Left hindlimb (tissue), 1 donor: ENCODE results near the gene PGM2L1.
"Not testable (repeated sequence)": the region's sequence is repeated elsewhere in the genome, so short reads cannot be mapped to it uniquely, and the experiment has no call there.

Experiments used
- DNase-seq: peaks from one replicate; pipeline ENCODE4 v3.0.0-alpha.2; 2018

PGM2L1 gene

DNA sequence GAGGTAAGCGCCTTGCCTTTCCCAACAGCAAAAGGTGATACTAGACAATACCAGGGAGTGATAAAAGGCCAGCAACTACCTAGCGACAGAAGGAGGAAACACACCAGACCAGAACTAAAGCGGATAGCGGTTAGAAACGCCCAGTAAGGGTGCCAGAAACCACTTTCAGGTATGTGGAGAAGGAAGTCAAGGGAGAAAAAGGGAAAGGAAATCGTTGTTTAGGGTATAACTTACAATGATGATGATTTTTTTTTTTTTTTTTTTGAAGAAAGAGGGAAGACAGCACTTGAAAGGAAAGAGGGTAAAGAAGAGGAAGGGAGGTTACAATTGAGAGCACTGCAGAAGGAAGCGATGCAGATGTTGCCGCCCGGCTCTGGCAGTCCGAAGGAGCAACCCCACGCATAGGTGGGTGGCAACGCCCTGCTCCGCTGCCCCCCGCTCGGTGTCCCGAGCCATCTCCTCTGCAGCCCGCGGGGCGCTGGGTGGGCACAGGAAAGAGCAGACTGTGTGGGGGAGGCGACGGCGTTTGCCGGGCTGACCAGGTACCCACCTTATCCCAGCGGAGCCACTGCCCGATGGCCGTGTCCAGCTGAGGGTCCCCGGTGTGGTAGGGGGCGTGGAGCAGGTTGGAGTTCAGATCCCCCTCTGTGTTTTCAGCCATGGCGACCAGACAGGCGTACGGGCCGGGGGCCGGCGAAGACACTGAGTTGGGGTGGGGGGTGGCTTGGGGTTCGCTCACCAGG is 561 bp downstream of the PGM2L1 start:
- DNase-seq: no peak

GRCh38 chr11:74392256-74392655 is 6.0 kb downstream of the PGM2L1 start:
- no peak for DNase-seq

- DNase-seq: no peak
Measured at GRCh38 chr11:74391193-74391592, 7.0 kb downstream of the PGM2L1 start.

- DNase-seq: no peak
Measured at GRCh38 chr11:74390697-74391096, 7.5 kb downstream of the PGM2L1 start.

DNA sequence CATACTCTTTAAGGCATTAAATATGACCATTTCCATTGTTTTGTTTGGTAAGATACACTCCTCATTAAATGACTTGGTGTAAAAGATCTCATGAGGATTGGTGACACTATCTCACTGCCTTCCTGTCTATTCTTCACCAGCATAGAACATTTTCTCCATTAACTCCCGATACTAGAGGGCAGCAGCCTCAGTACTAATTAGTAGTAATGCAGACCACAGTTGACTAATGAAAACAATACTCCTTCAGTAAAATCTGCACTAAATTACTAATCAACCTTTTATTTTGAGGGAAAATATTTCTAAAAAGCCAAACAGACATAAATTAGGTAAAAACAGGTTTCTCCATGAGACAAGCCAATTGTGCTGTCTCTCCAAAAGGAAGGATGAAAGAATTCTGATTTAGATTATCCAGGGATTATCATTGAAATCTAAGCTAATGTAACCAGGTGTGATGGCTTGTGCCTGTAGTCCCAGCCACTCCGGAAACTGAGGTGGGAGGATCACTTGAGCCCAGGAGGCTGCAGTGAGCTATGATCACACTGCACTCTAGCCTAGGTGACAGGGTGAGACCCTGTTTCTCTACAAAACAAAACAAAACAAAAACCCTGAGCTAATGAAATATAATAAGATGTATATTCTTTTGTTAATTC is 9.4 kb downstream of the PGM2L1 start:
- no peak for DNase-seq

GRCh38 chr11:74384641-74385040 is 13.6 kb downstream of the PGM2L1 start:
- no peak for DNase-seq

- DNase-seq: no peak
Measured at GRCh38 chr11:74380746-74381439, 17.3 kb downstream of the PGM2L1 start.

GRCh38 chr11:74377689-74378088 is 20.5 kb downstream of the PGM2L1 start:
- no peak for DNase-seq

- no peak for DNase-seq
Measured at GRCh38 chr11:74373382-74373781, 24.9 kb downstream of the PGM2L1 start.

GRCh38 chr11:74371269-74372052 is 26.8 kb downstream of the PGM2L1 start:
- no peak for DNase-seq

DNA sequence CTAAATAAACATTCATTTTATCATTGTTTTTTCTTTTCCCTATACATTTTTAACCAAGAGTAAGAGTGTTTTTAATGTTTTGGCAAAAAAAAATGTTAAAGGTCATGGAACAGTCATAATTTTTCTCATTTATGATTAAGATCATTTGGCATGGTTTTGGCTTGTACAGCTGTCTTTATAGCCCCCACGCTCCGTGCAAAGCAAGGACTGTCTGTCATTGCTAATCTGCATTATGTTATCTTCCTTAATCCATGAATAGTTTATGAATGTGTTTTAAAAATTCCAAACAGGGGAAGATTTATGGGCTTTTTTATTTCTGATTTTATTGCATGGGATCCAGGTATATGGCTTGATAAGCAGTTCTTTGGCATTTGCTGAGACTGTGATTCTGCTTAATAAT is 28.1 kb downstream of the PGM2L1 start:
- DNase-seq: no peak

DNA sequence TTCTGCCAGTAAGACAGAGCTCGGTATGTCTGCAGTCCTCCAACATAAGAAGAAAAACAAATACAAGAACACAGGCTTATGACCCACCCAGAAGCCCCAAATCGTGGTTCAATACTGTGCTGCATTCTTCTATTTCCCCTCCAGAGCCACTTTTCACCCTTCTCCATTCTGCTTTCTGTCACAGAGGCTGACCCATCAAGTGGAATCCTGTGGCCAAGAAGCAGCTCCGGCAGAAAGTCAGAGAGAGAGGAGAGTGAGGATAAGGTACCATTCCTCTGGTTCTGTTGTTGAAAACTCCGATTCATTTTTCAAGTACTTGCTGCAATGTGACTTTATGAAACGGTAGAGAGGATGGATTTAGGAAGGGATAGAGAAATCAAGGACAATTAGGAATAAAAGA is 30.4 kb downstream of the PGM2L1 start:
- DNase-seq: no peak

GRCh38 chr11:74366576-74366975 is 31.7 kb downstream of the PGM2L1 start:
- DNase-seq: no peak

DNA sequence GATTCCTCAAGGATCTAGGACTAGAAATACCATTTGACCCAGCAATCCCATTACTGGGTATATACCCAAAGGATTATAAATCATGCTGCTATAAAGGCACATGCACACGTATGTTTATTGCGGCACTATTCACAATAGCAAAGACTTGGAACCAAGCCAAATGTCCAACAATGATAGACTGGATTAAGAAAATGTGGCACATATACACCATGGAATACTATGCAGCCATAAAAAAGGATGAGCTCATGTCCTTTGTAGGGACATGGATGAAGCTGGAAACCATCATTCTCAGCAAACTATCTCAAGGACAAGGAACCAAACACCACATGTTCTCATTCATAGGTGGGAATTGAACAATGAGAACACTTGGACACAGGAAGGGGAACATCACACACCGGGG is 32.4 kb downstream of the PGM2L1 start:
- DNase-seq: not testable (repeated sequence)

- no peak for DNase-seq
Measured at GRCh38 chr11:74357449-74357848, 40.8 kb downstream of the PGM2L1 start.

DNA sequence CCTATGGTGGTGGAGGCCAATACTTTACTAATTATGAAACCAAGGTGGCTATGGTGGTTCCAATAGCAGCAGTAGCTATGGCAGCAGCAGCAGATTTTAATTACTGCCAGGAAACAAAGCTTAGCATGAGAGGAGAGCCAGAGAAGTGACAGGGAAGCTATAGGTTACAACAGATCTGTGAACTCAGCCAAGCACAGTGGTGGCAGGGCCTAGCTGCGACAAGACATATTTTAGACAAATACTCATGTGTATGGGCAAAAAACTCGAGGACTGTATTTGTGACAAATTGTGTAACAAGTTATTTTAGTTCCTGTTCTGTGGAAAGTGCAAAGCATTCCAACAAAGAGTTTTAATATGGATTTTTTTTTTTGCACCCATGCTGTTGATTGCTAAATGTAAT is 42.6 kb downstream of the PGM2L1 start:
- no peak for DNase-seq

GRCh38 chr11:74354036-74354435 is 44.2 kb downstream of the PGM2L1 start:
- DNase-seq: no peak

DNA sequence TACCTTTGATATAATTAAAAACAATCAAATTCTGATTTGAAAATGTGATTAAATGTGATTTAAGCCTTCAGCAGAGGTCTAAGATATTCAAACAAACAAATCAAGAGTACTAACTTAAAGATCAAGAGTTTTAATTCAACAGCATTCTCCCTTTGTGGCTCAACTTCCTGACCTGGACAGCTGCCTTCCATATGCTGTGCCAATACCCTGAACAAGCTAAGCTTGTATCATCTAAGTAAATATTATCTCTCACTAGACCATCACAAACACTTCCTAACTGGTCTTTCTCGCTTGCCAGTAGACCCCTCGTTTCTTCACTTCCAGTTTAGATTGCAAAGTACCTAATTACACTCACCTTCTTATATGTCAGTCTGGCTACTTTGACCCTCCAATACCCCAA is 50.9 kb downstream of the PGM2L1 start:
- DNase-seq: no peak

GRCh38 chr11:74345420-74345819 is 52.8 kb downstream of the PGM2L1 start:
- DNase-seq: no peak

- no peak for DNase-seq
Measured at GRCh38 chr11:74341921-74342320, 56.3 kb downstream of the PGM2L1 start.

DNA sequence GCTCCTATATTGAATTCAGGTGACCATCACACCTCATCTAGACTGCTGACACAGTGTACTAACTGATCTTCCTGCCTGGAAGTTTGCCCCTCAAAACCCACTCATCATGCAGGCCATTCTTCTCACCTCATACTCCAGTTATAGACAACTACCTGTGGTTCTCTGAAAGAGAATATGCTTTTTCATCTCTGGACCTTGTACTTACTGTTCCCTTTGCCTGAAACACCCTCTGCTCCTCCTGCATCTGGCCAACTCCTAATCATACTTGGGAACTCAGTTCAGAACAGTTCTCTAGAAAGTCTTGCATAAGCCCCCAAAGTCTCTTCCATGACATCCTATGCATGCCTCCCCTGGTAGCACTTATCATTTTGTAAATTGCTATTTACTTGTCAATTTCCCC is 58.6 kb downstream of the PGM2L1 start:
- no peak for DNase-seq

DNA sequence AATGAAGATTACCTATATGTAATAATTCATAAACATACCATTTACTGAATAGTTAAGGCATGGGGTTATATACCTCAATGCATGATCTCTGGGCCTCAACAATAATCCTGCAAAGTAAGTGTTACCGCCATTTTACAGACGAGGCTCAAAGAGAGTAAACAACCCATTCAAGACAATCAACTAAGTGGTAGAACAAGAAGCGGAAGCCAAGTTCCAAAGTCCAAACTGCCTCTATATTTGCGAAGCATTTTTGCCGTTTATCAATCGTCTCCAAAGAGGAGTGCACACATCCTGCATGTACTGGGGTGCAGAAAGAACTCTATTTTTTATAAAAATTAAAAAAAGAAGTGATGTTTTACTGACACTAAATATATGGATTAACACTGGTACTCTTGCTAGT is 59.3 kb downstream of the PGM2L1 start:
- no peak for DNase-seq

GRCh38 chr11:74333193-74333592 is 65.0 kb downstream of the PGM2L1 start:
- DNase-seq: no peak
